NCI-H187 treated with DMSO at 0.1 percent for 48 hours (cell line): ENCODE data around the gene NOS1AP.
"Not testable (repeated sequence)": the region's sequence is repeated elsewhere in the genome, so short reads cannot be mapped to it uniquely, and the experiment has no call there.

Experiments used
- DNase-seq: peaks from one replicate; lab custom pipeline; 2025; lab: John Stamatoyannopoulos, UW

The NOS1AP gene

DNA sequence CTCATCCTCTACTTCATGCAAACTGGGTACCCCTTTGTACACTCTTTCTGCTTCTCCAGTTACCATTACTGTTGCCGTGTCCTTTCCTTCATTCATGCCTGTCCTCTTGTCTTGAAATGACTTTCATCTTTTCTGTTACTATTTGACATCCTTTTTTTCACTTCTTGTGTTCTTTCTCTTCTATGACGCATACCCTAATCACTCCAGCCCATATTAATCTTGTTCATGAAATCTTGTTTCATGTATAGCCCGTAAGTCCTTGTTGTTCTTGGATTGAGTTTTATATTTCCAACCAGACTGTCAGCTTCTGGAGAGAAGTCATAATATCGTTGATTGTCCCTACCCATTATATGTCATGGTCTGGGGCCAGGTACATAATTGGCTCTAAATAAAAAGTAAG, 126.1 kb downstream of the NOS1AP start:
- DNase-seq = no peak

GRCh38 chr1:162196387-162196786, 126.9 kb downstream of the NOS1AP start:
- DNase-seq = no peak

GRCh38 chr1:162197041-162197531, 127.6 kb downstream of the NOS1AP start:
- DNase-seq = no peak

DNA sequence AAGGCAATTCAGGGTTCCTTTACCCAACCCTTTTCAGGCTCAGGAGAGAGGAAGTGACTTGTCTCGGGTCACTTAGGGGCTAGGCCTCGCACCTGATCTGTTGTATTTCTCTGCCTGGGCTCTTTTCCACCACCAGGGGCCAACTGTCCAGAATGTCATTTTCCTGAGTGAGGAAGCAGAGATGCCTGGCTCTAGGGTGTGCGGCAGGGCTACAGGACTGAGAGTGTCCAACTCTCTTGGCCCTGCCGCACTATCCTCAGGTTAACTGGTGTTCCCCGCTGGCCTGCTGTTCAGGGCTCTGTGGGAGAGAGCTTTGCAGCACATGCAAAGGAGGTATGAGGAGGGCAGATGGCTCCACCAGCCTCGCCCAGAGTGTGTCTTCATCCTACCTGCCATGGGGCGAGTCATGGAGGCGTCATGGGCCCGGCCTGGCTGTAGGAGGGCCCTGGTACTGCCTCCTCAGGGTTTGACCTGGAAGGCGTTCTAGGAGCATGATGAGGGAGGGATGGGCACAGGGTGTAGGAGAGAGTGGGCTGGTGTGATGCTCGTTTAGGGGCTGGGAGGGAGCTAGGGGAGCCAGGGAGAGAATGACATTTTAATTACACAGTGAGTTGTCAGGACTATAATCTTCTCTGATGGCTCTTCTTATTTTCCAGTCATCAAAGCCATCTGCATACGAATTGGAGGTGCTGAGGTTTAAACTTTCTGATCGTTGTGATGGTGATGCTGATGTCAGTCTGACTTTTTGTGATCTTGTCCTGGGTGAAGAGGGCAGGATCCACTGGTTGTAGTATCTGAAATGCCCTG, 128.3 kb downstream of the NOS1AP start:
- DNase-seq = no peak

- no peak for DNase-seq
Observed at GRCh38 chr1:162200096-162200847, 130.8 kb downstream of the NOS1AP start.

DNA sequence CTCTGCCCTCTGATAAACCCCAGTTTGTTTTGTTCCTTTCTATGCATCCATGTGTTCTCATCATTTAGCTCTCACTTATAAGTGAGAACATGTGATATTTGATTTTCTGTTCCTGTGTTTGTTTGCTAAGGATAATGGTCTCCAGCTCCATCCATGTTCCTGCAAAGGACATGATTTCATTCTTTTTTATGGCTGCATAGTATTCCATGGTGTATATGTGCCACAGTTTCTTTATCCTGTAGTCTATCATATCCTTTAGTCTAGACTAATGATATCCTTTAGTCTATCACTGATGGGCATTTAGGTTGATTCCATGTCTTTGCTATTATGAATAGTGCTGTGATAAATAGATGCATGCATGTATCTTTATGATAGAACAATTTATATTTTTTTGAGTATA, 131.6 kb downstream of the NOS1AP start:
- not testable (repeated sequence) for DNase-seq

DNA sequence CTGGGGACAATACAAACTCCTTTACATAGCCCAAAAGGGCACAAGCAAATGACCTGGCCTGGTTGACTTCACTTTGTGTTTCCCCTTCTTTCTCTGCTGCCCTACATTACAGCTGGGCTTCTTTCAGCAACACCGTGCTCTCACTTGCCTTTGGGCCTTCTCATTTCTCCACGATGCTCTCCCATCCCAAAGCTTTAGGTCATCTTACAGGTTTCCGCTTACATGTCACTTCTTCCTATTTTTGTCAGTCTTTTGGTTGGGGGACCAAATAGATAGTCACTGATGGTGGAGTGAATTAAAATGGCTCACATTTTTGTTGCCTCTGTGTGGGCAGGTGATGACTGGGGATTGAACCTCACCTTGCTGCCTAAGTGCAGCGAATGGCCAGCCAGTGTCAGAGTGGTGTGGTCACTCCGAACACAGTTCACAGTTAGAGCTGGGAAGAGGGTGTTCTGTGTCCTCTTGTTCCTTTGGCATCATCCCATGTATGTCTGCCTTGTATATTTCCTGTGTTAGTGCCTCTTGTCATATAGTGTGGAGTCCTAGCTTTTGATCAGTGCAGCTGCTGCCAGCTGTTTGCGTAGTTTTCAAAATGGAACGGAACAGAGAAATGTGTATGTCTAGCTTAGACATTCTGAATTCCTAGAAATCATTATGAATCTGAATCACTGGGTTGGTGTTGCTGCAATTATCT, 134.8 kb downstream of the NOS1AP start:
- DNase-seq = no peak

GRCh38 chr1:162204823-162205155, 135.3 kb downstream of the NOS1AP start:
- no peak for DNase-seq

GRCh38 chr1:162206300-162206699, 136.8 kb downstream of the NOS1AP start:
- DNase-seq = no peak

DNA sequence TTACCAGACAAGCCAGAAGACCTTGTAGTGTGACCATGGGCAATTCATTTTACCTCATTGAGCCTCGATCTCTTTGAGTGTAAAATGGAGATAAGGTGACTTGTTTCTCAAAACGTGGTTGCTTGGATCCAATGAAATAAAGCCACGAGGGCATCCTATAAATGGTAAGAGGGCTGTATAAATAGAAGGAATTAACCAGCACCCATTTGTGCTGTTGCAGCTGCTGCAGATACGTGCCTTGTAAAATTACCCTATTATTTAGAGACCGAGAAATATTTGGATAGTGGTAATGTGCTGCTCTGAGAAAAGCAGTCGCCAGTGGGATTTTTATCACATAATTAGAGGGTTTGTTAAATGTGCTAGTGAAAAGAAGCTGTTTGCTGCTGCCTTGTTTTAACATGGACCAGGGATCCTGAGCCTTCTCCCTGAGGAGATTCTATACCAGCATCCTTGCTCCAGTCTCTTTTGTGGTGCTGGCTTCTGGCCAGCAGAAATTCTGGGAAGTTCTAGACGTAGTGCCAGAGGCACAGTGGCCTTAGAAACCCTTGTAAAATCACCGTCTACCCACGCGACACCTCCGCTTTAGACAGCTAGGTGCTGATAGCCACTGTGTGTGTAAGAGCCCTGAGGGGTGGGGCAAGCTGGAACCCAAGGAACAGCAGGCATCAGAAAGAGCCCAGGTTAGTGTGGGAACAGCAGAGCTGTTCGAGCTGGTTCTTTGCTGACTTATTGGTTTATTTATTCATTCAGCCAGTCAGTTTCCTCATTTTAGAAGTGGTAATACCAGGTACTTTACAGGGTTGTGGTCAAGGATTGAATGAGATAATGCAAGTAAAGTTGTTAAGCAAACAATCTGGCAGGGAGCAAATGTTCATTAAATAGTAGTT, 137.5 kb downstream of the NOS1AP start:
- peak; percentile 98 for DNase-seq

- DNase-seq = no peak
Observed at GRCh38 chr1:162207862-162208261, 138.4 kb downstream of the NOS1AP start.

DNA sequence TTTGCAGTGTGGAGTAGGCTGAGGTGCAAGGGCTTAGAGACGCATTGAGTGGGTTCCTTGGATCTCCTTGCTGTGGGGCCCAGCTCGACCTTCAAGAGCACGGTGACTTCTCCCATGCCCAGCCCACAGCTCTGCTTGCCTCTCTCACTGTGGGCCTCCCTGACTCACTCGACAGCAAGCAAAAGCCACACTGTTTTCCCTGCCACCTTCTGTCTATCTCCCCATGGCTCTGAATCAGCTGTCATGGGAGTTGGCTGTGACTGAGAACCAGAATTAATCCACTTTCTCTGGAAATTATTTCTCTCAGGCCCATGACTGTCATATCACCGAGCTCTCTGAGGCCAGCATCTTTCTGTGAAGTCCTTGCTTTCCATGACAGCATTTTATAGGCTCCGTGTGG, 140.7 kb downstream of the NOS1AP start:
- no peak for DNase-seq

GRCh38 chr1:162212713-162213112, 143.2 kb downstream of the NOS1AP start:
- DNase-seq = no peak

- DNase-seq = no peak
Observed at GRCh38 chr1:162213281-162213912, 143.9 kb downstream of the NOS1AP start.

GRCh38 chr1:162214202-162214601, 144.7 kb downstream of the NOS1AP start:
- no peak for DNase-seq

- no peak for DNase-seq
Observed at GRCh38 chr1:162215902-162216301, 146.4 kb downstream of the NOS1AP start.

DNA sequence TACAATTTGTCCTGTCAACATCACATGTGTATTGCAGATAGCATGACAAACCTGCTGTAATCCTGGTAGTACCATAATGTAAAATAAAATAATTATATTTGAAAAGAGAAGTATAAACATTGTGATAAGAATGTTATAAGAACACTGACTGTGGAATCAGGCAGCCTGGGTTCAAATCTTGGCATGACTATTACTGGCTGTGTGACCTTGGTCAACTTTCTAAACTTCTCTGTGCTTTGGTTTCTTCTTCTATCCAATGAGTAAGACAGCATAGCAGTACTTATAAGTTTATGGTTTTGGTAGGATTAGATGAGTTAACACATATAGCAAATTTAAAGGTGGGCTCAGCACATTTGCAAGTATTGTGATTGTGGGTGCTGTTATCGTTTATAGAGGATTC, 147.1 kb downstream of the NOS1AP start:
- no peak for DNase-seq

GRCh38 chr1:162217706-162218105, 148.2 kb downstream of the NOS1AP start:
- no peak for DNase-seq

- DNase-seq = no peak
Observed at GRCh38 chr1:162218546-162218945, 149.1 kb downstream of the NOS1AP start.

DNA sequence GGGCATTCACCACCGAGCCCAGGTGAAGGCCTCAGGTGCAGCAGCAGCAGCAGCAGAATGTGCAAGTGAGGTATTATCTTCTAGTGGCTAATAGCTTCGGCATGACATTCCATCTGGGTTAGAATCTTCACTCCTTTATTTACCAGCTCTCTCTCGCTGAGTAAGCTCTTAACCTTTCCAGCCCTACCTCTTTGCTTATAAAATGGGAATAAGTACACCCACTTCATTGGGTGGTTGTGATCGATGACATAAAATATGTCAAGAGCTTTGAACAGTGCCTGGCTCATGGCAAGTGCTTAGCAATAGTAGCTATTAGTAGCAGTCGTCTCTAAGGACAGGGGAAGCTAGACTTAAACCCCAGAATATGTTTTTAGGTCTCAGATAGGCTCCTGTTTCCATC, 149.5 kb downstream of the NOS1AP start:
- peak; percentile 96 for DNase-seq

DNA sequence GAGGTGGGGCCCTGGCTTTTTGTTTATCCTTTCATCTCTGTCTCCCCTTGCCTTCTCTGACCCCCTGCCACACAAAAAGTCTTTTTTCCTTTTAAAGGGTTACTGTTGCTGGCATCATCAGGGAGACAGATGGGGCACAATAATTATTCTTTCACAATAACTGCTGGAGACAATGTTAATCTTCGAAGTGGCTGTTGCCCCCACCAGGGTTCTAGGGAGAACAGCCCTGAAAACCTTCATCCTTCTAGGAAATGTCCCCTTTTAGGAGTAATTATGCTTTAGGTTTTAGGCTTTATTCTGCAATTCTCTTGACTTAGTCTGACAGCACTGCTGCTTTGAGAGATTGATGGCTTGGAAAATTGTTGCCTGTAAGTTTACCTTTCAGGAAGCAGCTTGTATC, 150.0 kb downstream of the NOS1AP start:
- no peak for DNase-seq
